ENCODE measurements around the gene FITM2. TPM values are rescaled to one million over a fixed set of nuclear protein-coding genes. Genes with fewer than 3 reads are reported as not detected.

FITM2 gene
- total and polyA plus RNA-seq, 10 of the 15 experiments (the other 5 are each of a cell fraction or from before 2014, with no cell fraction given) = 0.46 to 1.9 (median 1.6) TPM

- TF ChIP-seq BACH1 (IDR thresholded peaks at IDR 0.05; ENCODE audit: borderline replicate concordance) (no peak), RFX5 (IDR thresholded peaks at IDR 0.05; ENCODE audit: low read depth, low read length) (no peak), CEBPZ (IDR thresholded peaks at IDR 0.05; ENCODE audit: low read depth, low read length) (no peak), RB1 (IDR thresholded peaks at IDR 0.05; ENCODE audit: borderline replicate concordance) (no peak)
Measured at GRCh38 chr20:44356353-44356723, 45.3 kb upstream of the FITM2 start (continued).

GRCh38 chr20:44355498-44356352 lies 44.7 kb upstream of the FITM2 start, which contains the start of gene HNF4A:
HNF4A (plus strand) TSS chr20:44355699; CDS start chr20:44355805, 106 bp downstream.
- DNase-seq (ENCODE audit: low read depth, low spot score) = no peak
- ATAC-seq = no peak
- POLR2A ChIA-PET = no interaction called here
- RAD21 ChIA-PET (ENCODE audit: unreplicated experiment) = no interaction called here
- TF ChIP-seq E4F1 (IDR thresholded peaks at IDR 0.05; ENCODE audit: borderline replicate concordance, partially characterized antibody) (no peak), ZNF24 (IDR thresholded peaks at IDR 0.05) (no peak), RB1 (IDR thresholded peaks at IDR 0.05; ENCODE audit: borderline replicate concordance) (no peak), IRF5 (IDR thresholded peaks at IDR 0.05; ENCODE audit: borderline replicate concordance) (no peak), ZNF207 (IDR thresholded peaks at IDR 0.05; ENCODE audit: borderline replicate concordance) (no peak), CHD1 (IDR thresholded peaks at IDR 0.05; ENCODE audit: low read depth, low read length) (no peak), PAX8 (IDR thresholded peaks at IDR 0.05) (no peak), CREB1 (IDR thresholded peaks at IDR 0.05; ENCODE audit: low read depth) (no peak), IRF4 (IDR thresholded peaks at IDR 0.05; ENCODE audit: low read depth, low read length) (no peak)
- no peak for FAIRE-seq
- H3K9ac ChIP-seq (ENCODE audit: control insufficient read depth, insufficient read depth, low read length) = no peak within 1 kb of the TSS
- WGBS (ENCODE audit: insufficient coverage, insufficient replicate concordance, low lambda C conversion rate, missing lambda C conversion rate) = 65% methylated on average over 40 of the region's 40 CpGs
- H3K4me2 ChIP-seq (ENCODE audit: control insufficient read depth, insufficient read depth) = no peak within 1 kb of the TSS
- H3K4me1 ChIP-seq (ENCODE audit: control insufficient read depth, insufficient read depth, low read length) = peaks cover 5% of the 10 kb centered on the region; the same call in 1 of the 2 replicates
- no peaks in the 10 kb centered on the region for H3K9me3 ChIP-seq (replicated peaks; ENCODE audit: control insufficient read depth, insufficient read depth, low read length)
- no peak within 1 kb of the TSS for H3K27ac ChIP-seq (ENCODE audit: control insufficient read depth, insufficient read depth)
- BruUV-seq (replicated peaks) = no TSS peak
- H3K36me3 ChIP-seq (ENCODE audit: control insufficient read depth in 2 of 2, insufficient read depth in 2 of 2, low read length in 1 of 2) = no peaks in the 10 kb centered on the region
- in situ Hi-C loops (cut with MboI) = no loop called here
- SMC1A ChIA-PET (ENCODE audit: uncharacterized antibody, unreplicated experiment) = no interaction called here
- no peak within 1 kb of the TSS for H3K4me3 ChIP-seq
- no peaks in the 10 kb centered on the region for H3K27me3 ChIP-seq (replicated peaks in 1 of 2; ENCODE audit: control insufficient read depth in 2 of 2, insufficient read depth in 2 of 2, low read length in 1 of 2)
- CTCF ChIA-PET = no interaction called here
- intact Hi-C loops (cut with micrococcal nuclease; ENCODE audit: unreplicated experiment) = no loop called here
- H4K20me1 ChIP-seq (ENCODE audit: control insufficient read depth, insufficient read depth) = no peaks in the 10 kb centered on the region
- no peak within 1 kb of the TSS for H2AFZ ChIP-seq (ENCODE audit: control insufficient read depth, low read depth, low read length)
- H3K79me2 ChIP-seq (ENCODE audit: control insufficient read depth, insufficient read depth, low read length) = no peaks in the 10 kb centered on the region

Data from GM12878 (cell line).